B cell (primary cell): ENCODE results near the gene NOS1AP.

Experiments
- EZH2 ChIP-seq: IDR thresholded peaks from 2 replicates; pipeline ENCODE4 v1.6.1; 2012; ENCODE audit warnings: borderline replicate concordance, low read depth, mild to moderate bottlenecking, moderate library complexity, low read length; ENCODE audit not compliant: insufficient read depth, poor library complexity, severe bottlenecking
- TF ChIP-seq, protein P1 (sequence below): fragments of 200-600 bp; IDR thresholded peaks from one replicate; pipeline ENCODE4 v1.8.0; 2022; ENCODE audit warnings: antibody characterized with exemption, mild to moderate bottlenecking

DNA sequence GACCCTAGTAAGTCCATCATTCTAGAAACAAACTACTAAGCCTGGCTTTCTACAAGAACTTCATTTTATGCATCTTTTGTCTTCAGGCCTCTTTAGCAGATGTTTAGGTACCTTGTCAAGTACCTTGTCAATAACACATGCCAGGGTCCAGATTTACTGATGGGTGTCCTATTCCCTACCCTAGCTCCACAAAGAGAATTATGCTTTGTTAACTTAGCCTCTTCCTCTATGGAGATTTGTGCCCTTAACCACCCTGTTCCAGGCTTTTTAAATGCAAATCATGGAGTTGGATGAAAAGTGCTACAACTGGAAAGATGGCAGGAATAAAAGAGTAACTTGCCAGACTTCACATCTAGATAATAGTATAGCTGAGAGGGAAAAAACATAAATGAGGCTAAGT, 264.5 kb downstream of the NOS1AP start:
- TF ChIP-seq, protein P1, sequence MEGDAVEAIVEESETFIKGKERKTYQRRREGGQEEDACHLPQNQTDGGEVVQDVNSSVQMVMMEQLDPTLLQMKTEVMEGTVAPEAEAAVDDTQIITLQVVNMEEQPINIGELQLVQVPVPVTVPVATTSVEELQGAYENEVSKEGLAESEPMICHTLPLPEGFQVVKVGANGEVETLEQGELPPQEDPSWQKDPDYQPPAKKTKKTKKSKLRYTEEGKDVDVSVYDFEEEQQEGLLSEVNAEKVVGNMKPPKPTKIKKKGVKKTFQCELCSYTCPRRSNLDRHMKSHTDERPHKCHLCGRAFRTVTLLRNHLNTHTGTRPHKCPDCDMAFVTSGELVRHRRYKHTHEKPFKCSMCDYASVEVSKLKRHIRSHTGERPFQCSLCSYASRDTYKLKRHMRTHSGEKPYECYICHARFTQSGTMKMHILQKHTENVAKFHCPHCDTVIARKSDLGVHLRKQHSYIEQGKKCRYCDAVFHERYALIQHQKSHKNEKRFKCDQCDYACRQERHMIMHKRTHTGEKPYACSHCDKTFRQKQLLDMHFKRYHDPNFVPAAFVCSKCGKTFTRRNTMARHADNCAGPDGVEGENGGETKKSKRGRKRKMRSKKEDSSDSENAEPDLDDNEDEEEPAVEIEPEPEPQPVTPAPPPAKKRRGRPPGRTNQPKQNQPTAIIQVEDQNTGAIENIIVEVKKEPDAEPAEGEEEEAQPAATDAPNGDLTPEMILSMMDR, result no peak
- TF ChIP-seq EZH2, result no peak
